IMR-90 (cell line): Measurements from ENCODE around the gene CD3E. TPM values are rescaled to one million over a fixed set of nuclear protein-coding genes. Genes with fewer than 3 reads are reported as not detected.

Experiments
- ATAC-seq: fragments of 200-7000 bp; cut with Tn5 transposase; 2 replicates; pipeline ENCODE4 v1.9.1; 2020; ENCODE audit warnings: low read depth, mild to moderate bottlenecking, moderate library complexity
- BruUV-seq: library from RNA; stranded (reverse); fragments of 400-500 nt; replicated peaks from 2 replicates; lab custom pipeline; 2021; lab: Mats Ljungman, UMichigan
- CTCF ChIA-PET: fragments of 300-600 bp; formaldehyde crosslinking; extraction: SDS; loops from one replicate; lab custom pipeline; 2021; ENCODE audit warnings: antibody characterized with exemption; lab: Yijun Ruan, JAX
- POLR2A ChIA-PET: fragments of 300-600 bp; sonication (Branson Sonifier 250); formaldehyde crosslinking; loops from one replicate; lab custom pipeline; 2022; ENCODE audit warnings: antibody characterized with exemption; ENCODE audit not compliant: unreplicated experiment; lab: Charles Lee
- DNase-seq: peaks from one replicate; pipeline ENCODE4 v3.0.0; 2013
- H2AFZ ChIP-seq: replicated peaks from 2 replicates; pipeline ENCODE3; 2013; ENCODE audit warnings: low read length, mild to moderate bottlenecking; ENCODE audit not compliant: poor library complexity
- H2AK5ac ChIP-seq: 2 replicates; pipeline ENCODE4 v1.6.1; 2013; ENCODE audit warnings: low read depth, low read length, inconsistent platforms
- H2AK9ac ChIP-seq: replicated peaks from 2 replicates; pipeline ENCODE3; 2013; ENCODE audit warnings: mild to moderate bottlenecking, low read depth, low read length, moderate library complexity; ENCODE audit not compliant: poor library complexity
- H2BK120ac ChIP-seq: 2 replicates; pipeline ENCODE4 v1.6.1; 2013; ENCODE audit warnings: low read depth, low read length, inconsistent platforms
- H2BK15ac ChIP-seq: 3 replicates; pipeline ENCODE4 v1.6.1; 2013; ENCODE audit warnings: low read depth, low read length, inconsistent platforms
- H2BK20ac ChIP-seq: 2 replicates; pipeline ENCODE4 v1.6.1; 2013; ENCODE audit warnings: low read depth, mild to moderate bottlenecking, inconsistent platforms, low read length, moderate library complexity
- H2BK5ac ChIP-seq: 2 replicates; pipeline ENCODE4 v1.6.1; 2013; ENCODE audit warnings: mild to moderate bottlenecking, low read depth, low read length, inconsistent platforms; ENCODE audit not compliant: poor library complexity, severe bottlenecking
- H3K14ac ChIP-seq: replicated peaks from 2 replicates; pipeline ENCODE4 v1.6.1; 2013; ENCODE audit warnings: low read depth, low read length, inconsistent platforms
- H3K18ac ChIP-seq: 2 replicates; pipeline ENCODE4 v1.6.1; 2013; ENCODE audit warnings: low read depth, low read length, control low read depth
- H3K23ac ChIP-seq: 2 replicates; pipeline ENCODE4 v1.6.1; 2013; ENCODE audit warnings: low read depth, low read length, inconsistent platforms
- H3K27ac ChIP-seq: 2 replicates; pipeline ENCODE4 v1.5.1; 2013; ENCODE audit warnings: mild to moderate bottlenecking, control low read depth, low read length; ENCODE audit not compliant: insufficient read depth
- H3K27me3 ChIP-seq: 2 replicates; pipeline ENCODE4 v1.6.1; 2013; ENCODE audit warnings: low read length; ENCODE audit not compliant: control insufficient read depth, insufficient read depth
- H3K36me3 ChIP-seq: 2 replicates; pipeline ENCODE4 v1.6.1; 2013; ENCODE audit warnings: low read length, mixed read lengths; ENCODE audit not compliant: control insufficient read depth, insufficient read depth
- H3K4ac ChIP-seq: 2 replicates; pipeline ENCODE4 v1.6.1; 2013; ENCODE audit warnings: low read depth, low read length, inconsistent platforms
- H3K4me1 ChIP-seq: 2 replicates; pipeline ENCODE4 v1.6.1; 2013; ENCODE audit warnings: low read length, mixed read lengths; ENCODE audit not compliant: control insufficient read depth, insufficient read depth
- H3K4me2 ChIP-seq: 2 replicates; pipeline ENCODE4 v1.6.1; 2013; ENCODE audit warnings: low read depth, mild to moderate bottlenecking, control low read depth, low read length, moderate library complexity
- H3K4me3 ChIP-seq: 2 replicates; pipeline ENCODE4 v1.5.1; 2013; ENCODE audit warnings: low read depth, mild to moderate bottlenecking, control low read depth, low read length, moderate library complexity; ENCODE audit not compliant: insufficient read depth
- H3K56ac ChIP-seq: 2 replicates; pipeline ENCODE4 v1.6.1; 2013; ENCODE audit warnings: low read length, inconsistent platforms; ENCODE audit not compliant: insufficient read depth; ENCODE audit errors: extremely low read depth
- H3K79me1 ChIP-seq, 2 experiments: 2 replicates each; pipeline ENCODE4 v1.6.1; 2013; ENCODE audit warnings: low read length in 2 of 2, inconsistent platforms in 1 of 2, low read depth in 1 of 2
- H3K9ac ChIP-seq: 2 replicates; pipeline ENCODE4 v1.6.1; 2013; ENCODE audit warnings: low read depth, low read length, control low read depth
- H3K9me1 ChIP-seq: 2 replicates; pipeline ENCODE4 v1.6.1; 2013; ENCODE audit warnings: low read length, inconsistent platforms; ENCODE audit not compliant: insufficient read depth
- H3K9me3 ChIP-seq: 2 replicates; pipeline ENCODE4 v1.6.1; 2013; ENCODE audit warnings: low read length; ENCODE audit not compliant: control insufficient read depth, insufficient read depth
- H4K20me1 ChIP-seq: 2 replicates; pipeline ENCODE4 v1.6.1; 2013; ENCODE audit warnings: low read length, inconsistent platforms; ENCODE audit not compliant: insufficient read depth
- H4K5ac ChIP-seq: 2 replicates; pipeline ENCODE4 v1.6.1; 2013; ENCODE audit warnings: mild to moderate bottlenecking, low read depth, low read length, control low read depth
- H4K8ac ChIP-seq, 2 experiments: 2 replicates each; pipeline ENCODE4 v1.6.1; 2013; ENCODE audit warnings: low read depth in 2 of 2, low read length in 2 of 2, control low read depth in 1 of 2, inconsistent platforms in 1 of 2
- H4K91ac ChIP-seq: 2 replicates; pipeline ENCODE4 v1.6.1; 2013; ENCODE audit warnings: low read depth, low read length, inconsistent platforms; ENCODE audit not compliant: insufficient read depth
- BHLHE40 ChIP-seq: fragments of 150-350 bp; IDR thresholded peaks from 2 replicates; pipeline ENCODE4 v1.6.1; 2016; ENCODE audit warnings: mild to moderate bottlenecking, low read depth, low read length
- CEBPB ChIP-seq: IDR thresholded peaks from 2 replicates; pipeline ENCODE4 v1.6.1; 2012; ENCODE audit warnings: low read depth, low read length, improper control_type of control experiment
- CHD1 ChIP-seq: IDR thresholded peaks from 2 replicates; pipeline ENCODE4 v1.6.1; 2012; ENCODE audit warnings: low read depth, low read length, improper control_type of control experiment
- CTCF ChIP-seq: conservative IDR thresholded peaks from 2 replicates; pipeline ENCODE4 v1.5.1; 2012; ENCODE audit warnings: mild to moderate bottlenecking, low read depth, low read length, improper control_type of control experiment
- ELK1 ChIP-seq: fragments of 150-350 bp; IDR thresholded peaks from 2 replicates; pipeline ENCODE4 v1.6.1; 2016; ENCODE audit warnings: low read depth, mild to moderate bottlenecking, low read length, moderate library complexity, borderline replicate concordance
- FOS ChIP-seq: fragments of 150-350 bp; IDR thresholded peaks from 2 replicates; pipeline ENCODE4 v1.6.1; 2016; ENCODE audit warnings: low read depth, low read length
- MAFK ChIP-seq: IDR thresholded peaks from 2 replicates; pipeline ENCODE4 v1.6.1; 2012; ENCODE audit warnings: low read depth, low read length, improper control_type of control experiment
- MAZ ChIP-seq: IDR thresholded peaks from 2 replicates; pipeline ENCODE4 v1.6.1; 2012; ENCODE audit warnings: low read depth, mild to moderate bottlenecking, low read length, improper control_type of control experiment, moderate library complexity, borderline replicate concordance
- MXI1 ChIP-seq: IDR thresholded peaks from 2 replicates; pipeline ENCODE4 v1.6.1; 2012; ENCODE audit warnings: low read depth, mild to moderate bottlenecking, low read length, moderate library complexity, borderline replicate concordance
- NFE2L2 ChIP-seq: fragments of 150-350 bp; IDR thresholded peaks from 2 replicates; pipeline ENCODE4 v1.6.1; 2016; ENCODE audit warnings: low read depth, mild to moderate bottlenecking, low read length
- POLR2A ChIP-seq: IDR thresholded peaks from 2 replicates; pipeline ENCODE4 v1.6.1; 2012; ENCODE audit warnings: mild to moderate bottlenecking, low read depth, low read length
- RAD21 ChIP-seq: IDR thresholded peaks from 2 replicates; pipeline ENCODE4 v1.6.1; 2012; ENCODE audit warnings: low read length, improper control_type of control experiment
- RCOR1 ChIP-seq: IDR thresholded peaks from 2 replicates; pipeline ENCODE4 v1.6.1; 2012; ENCODE audit warnings: mild to moderate bottlenecking, low read length, improper control_type of control experiment; ENCODE audit not compliant: insufficient replicate concordance
- RFX5 ChIP-seq: IDR thresholded peaks from 2 replicates; pipeline ENCODE4 v1.8.0; 2012; ENCODE audit warnings: low read depth, mild to moderate bottlenecking, low read length, moderate library complexity
- SMC3 ChIP-seq: fragments of 150-350 bp; IDR thresholded peaks from 2 replicates; pipeline ENCODE4 v1.6.1; 2016; ENCODE audit warnings: low read depth, mild to moderate bottlenecking, antibody characterized with exemption, low read length, moderate library complexity
- USF2 ChIP-seq: fragments of 150-350 bp; IDR thresholded peaks from 2 replicates; pipeline ENCODE4 v1.6.1; 2017; ENCODE audit warnings: mild to moderate bottlenecking, antibody characterized with exemption, low read length, low read depth
- WGBS, 2 experiments: methylation state at CpG; one replicate each; pipeline versions ENCODE4 v1.1.5 to v1.1.7; 2013; ENCODE audit warnings: missing lambda C conversion rate in 2 of 2; ENCODE audit not compliant: insufficient read length in 1 of 2; ENCODE audit errors: extremely low coverage in 2 of 2; 5-methylcytosine and 5-hydroxymethylcytosine counted together
- dilution Hi-C: fragments of 300-500 bp; cut with HindIII; formaldehyde crosslinking; loops from one replicate; pipeline ENCODE4 v1.14.3; 2018; ENCODE audit warnings: low sequenced_read_pairs; ENCODE audit not compliant: unreplicated experiment
- in situ Hi-C: fragments of 300-500 bp; cut with MboI; formaldehyde crosslinking; loops from 3 replicates; pipeline ENCODE4 v1.14.3; 2019; ENCODE audit warnings: low sequenced_read_pairs, inconsistent platforms, mixed read lengths
- intact Hi-C: fragments of 100-400 bp; cut with micrococcal nuclease; formaldehyde crosslinking; loops from 2 replicates; pipeline ENCODE4 v1.10.0; 2022
- polyA plus RNA-seq, 3 experiments: library from polyadenylated mRNA; depleted of rRNA; stranded (reverse); fragments of >200 nt; gene quantifications; 2 replicates each; pipeline ENCODE4 v1.2.3, GENCODE V29; 2012; ENCODE audit warnings: low replicate concordance in 1 of 3
- total RNA-seq: library from RNA; depleted of rRNA; stranded (reverse); fragments of >200 nt; gene quantifications from 2 replicates; pipeline ENCODE4 v1.2.3, GENCODE V29; 2012

CD3E gene
- total and polyA plus RNA-seq, 2 of the 4 experiments (the other 2 are of a cell fraction), result not detected

GRCh38 chr11:118304227-118304567 is 333 bp upstream of the CD3E start:
- Histone ChIP-seq H3K27me3 (peaks cover 12% of the 10 kb centered on the region), H4K8ac (no peak overlapping the region), H3K27ac (no peak overlapping the region), H4K91ac (no peak overlapping the region), H3K4me1 (no peaks in the 10 kb centered on the region), H3K14ac (no peak overlapping the region), H2BK120ac (no peak overlapping the region), H2AK9ac (no peak overlapping the region), H3K36me3 (no peaks in the 10 kb centered on the region), H2BK15ac (no peak overlapping the region), H4K5ac (no peak overlapping the region), H2BK20ac (no peak overlapping the region), H2AK5ac (no peak overlapping the region), H4K20me1 (no peaks in the 10 kb centered on the region), H3K56ac (no peak overlapping the region), H3K18ac (no peak overlapping the region), H3K9me1 (no peaks in the 10 kb centered on the region), H2BK5ac (no peak overlapping the region), H3K4me3 (no peak overlapping the region), H3K4ac (no peak overlapping the region), H3K79me1 (no peaks in the 10 kb centered on the region), H3K9me3 (no peaks in the 10 kb centered on the region), H3K9ac (no peak overlapping the region), H3K23ac (no peak overlapping the region), H3K4me2 (no peak overlapping the region), H2AFZ (no peak overlapping the region)
- BruUV-seq, result no TSS peak
- dilution Hi-C loops (no loop called here), in situ Hi-C loops (no loop called here), intact Hi-C loops (no loop called here)
- ChIA-PET POLR2A (no interaction called here), CTCF (no interaction called here)
- ATAC-seq, result no peak
- WGBS, 2 experiments, result no CpG with 5 or more reads among the region's 1 CpG
- no peak for DNase-seq
- TF ChIP-seq MAFK (no peak), RAD21 (no peak), POLR2A (no peak), ELK1 (no peak), MAZ (no peak), RFX5 (no peak), CHD1 (no peak), BHLHE40 (no peak), CEBPB (no peak), FOS (no peak), SMC3 (no peak), NFE2L2 (no peak), CTCF (no peak), RCOR1 (no peak), MXI1 (no peak), USF2 (no peak)
